Jurkat, Clone E6-1 (cell line): ENCODE measurements around the gene MAP2K5.

Experiments used
- DNase-seq: peaks from one replicate; pipeline ENCODE4 v3.0.0-alpha.2; 2011; ENCODE audit warnings: low read depth, low spot score
- H3K4me3 ChIP-seq: 2 replicates; pipeline ENCODE4 v1.5.1; 2011; ENCODE audit warnings: mild to moderate bottlenecking, low read length, control low read depth, moderate library complexity

The MAP2K5 gene

DNA sequence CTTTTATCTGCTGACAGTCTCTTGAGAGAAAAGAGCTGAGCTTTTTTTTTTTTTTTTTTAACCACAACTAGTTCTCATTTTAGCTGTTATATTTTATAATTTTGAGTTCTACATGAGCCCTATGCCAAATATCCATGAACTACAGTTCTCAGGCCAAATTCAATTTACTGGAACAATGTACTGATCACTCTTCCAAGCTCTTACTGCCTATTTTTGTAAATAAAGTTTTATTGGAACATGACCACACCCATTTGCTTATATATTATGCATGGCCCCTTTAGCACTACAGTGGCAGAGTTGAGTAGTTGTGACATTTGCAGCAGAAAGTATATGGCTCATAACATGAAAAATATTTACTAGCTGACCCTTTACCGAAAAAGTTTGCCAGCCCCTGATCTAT, 153.6 kb downstream of the MAP2K5 start:
- no peak overlapping the region for H3K4me3 ChIP-seq
- DNase-seq = no peak

DNA sequence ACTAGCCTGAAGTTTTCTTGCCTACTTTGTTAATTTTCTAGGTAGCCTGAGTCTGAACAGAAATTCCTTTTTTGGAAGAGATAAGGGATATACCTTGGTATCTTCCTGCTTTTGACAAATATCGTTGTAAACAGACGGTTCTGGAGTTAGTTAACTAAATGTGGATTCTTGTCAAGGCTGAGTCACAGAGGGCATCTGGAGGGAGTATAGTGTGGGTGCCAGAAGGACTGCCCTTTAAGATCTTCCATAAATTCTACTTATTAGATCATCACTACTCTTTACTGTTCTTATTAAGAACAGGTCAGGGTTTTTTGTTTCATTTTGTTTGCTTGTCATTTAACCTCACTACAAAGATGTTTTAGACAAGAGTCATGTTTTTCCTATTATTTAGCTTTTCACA, 157.5 kb downstream of the MAP2K5 start:
- no peak for DNase-seq
- no peak overlapping the region for H3K4me3 ChIP-seq

DNA sequence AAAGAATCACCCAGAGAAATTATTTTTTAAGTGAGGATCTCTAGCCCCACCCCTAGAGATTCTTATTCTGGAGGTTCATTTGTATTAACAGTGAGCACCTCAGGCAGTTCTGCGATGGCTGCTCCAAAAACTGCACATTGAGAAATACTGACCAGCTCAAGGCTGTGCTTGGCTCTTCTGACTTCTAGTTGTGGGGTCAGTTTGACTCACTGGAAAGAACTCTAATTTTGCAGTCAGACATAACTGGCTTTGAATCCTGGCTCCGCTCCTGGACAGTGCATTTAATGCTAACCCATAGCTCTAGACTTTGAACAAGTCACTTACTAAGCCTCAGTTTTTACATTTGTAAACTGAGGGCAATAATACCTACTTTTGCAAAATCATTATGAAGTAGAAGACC, 159.2 kb downstream of the MAP2K5 start:
- no peak overlapping the region for H3K4me3 ChIP-seq
- DNase-seq = no peak

DNA sequence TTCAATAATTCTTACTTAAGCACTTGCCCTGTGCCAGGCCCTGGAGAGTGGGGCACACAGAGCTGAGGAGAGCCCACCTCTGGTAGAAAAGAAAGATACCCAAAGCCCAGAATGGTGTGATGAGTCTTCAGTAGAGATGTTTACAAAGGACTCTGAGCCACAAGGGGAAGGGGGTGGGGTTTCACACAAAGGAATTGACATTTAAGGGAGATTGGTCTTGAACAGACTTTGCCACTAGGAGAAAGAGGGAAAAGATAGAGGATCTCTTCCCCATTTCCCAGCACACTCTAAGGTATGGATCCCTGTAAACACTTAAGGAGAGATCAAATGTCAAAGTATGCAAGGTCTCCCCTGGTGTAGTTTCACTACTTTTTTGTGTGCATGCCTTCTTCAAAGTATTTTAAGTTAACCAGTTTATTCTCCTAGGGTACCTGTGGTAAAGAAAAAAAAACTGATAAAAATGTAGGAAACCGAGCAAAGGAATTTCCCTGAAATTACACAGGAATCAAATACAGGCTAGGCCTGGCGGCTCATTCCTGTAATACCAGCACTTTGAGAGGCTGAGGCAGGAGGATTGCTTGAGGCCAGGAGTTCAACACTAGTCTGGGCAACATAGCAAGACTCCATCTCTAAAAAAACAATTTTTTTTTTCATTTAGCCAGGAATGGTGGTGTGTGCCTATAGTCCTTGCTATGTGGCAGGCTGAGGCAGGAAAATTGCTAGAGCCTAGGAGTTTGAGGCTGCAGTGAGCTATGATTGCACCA, 165.2 kb downstream of the MAP2K5 start:
- DNase-seq = peak; percentile 15
- no peak overlapping the region for H3K4me3 ChIP-seq

DNA sequence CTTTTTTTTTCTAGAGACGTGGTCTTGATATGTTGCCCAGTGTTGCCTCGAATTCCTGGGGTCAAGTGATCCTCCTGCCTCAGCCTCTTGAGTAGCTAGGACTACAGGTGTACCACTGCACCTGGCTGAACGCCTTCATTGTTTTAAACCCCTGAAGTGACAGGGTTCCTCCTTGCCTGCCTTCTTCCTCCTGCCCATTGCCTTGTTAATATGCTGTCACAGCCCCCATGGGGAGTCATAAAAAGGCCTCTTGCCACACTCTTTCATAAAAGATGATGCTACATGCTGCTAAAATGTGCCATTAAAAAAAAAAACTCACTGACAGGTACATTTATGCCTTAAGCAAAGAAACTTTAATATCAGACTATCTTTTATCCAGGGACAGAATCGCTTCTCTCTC, 166.0 kb downstream of the MAP2K5 start:
- DNase-seq = no peak
- H3K4me3 ChIP-seq = no peak overlapping the region

DNA sequence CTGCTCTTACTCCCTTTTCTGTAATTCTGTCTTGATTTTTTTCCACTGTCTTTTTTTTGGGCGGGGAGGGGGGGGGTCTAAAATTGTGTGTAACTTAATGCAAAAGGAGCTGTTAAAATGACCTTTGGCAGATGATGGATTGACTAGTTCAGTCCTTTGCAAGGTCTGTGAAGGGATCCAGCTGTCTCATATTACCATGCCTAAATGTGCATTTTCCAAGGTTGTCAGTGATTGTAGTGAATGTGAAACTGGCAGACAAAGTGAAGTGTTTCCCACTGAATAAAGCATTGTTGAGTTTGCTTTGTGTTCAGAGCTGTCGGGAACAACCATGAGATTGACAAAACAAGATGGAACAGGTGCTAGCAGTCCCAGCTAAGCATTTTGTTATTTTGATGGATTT, 172.7 kb downstream of the MAP2K5 start:
- no peak overlapping the region for H3K4me3 ChIP-seq
- no peak for DNase-seq

DNA sequence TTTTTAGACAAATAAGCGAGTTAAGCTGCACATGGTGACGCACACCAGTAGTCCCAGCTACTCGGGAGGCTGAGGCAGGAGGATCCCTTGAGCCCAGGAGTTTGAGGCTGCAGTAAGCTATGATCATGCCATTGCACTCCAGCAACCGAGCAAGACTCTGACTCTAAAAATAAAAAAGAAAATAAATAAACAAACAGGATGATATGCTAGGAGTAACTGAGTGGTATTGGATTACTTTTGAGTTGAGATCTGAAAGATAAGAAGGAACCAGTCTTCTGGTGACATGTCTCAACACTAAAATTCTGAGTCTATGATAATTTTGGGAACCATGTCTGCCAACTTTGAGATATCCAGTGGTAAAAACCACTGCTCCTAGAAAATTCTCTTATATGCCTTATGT, 173.7 kb downstream of the MAP2K5 start:
- no peak for DNase-seq
- no peak overlapping the region for H3K4me3 ChIP-seq

DNA sequence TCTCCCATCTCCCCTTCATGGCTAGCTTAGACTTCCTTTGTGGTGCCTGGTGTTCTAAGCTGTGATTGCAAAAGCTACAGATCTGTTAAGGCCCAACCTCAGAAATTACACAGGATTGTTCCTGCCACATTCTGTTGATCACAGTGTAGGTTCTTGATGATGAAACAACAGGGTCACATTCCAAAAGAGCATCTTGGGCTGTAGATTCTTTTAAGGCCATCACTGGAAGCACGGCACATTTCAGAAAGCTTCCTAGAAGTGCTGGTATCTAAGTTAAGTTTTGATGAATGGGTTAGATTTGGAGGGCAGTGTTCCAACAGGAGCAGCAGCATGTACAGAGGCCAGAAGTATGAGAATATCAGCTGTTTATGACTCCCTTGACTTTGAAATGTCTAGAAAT, 175.3 kb downstream of the MAP2K5 start:
- no peak overlapping the region for H3K4me3 ChIP-seq
- DNase-seq = no peak

DNA sequence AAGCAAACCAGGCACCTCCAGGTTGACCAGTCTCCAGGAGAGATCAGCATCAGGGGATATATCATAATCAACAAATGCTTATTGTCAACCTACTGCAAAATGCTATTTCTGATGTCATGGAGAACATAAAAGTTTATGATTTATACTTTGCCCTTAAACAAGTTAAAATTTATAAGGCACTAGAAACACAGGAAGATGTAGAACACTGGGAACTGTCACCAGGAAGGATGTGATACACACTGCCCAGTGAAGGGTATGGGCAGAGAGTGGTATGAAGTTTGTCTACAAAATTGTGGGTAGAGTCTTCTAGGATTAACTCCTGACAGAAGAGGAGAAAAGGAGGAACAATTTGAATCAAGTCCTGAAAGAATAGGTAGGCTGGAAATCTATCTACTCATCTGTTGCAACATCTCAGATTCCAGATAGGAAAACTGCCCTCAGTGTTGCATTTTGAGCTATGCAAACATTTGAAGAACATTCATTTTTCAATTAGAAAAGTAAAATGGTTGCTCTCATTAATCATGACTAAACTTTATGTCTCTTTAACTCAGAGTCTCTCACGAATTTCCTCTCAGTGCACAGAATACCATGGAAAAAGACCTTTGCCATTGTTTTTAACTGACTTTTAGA, 176.9 kb downstream of the MAP2K5 start:
- DNase-seq = no peak
- no peak overlapping the region for H3K4me3 ChIP-seq

DNA sequence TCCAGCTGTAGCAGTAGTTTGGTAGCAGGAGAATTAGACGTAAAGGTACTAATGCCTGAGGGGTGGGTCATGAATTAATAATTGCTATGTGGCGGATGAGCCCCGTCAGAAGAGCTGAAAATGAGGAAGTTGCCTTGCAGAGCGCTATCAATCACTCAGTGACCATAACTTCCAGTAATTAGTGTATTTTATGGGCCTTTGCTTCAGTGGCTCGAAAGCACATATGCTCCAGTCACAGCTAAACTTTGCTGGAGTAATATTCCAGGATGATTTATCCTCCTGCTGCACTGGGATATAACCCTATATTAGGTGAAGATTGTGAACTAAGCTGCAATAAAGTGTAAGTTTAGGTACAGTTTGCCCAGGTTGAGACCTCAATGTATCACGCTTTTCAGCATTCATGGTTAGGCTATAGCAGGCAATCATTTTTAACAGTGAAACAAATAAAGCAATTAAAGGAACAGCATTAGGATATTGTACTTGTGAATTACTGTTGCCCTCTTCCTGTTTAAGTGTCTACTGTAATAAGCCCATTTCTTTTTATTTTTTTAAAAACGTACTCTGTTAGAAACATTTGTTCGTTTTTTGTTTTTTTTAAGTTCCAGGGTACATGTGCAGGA, 178.2 kb downstream of the MAP2K5 start:
- DNase-seq = no peak

DNA sequence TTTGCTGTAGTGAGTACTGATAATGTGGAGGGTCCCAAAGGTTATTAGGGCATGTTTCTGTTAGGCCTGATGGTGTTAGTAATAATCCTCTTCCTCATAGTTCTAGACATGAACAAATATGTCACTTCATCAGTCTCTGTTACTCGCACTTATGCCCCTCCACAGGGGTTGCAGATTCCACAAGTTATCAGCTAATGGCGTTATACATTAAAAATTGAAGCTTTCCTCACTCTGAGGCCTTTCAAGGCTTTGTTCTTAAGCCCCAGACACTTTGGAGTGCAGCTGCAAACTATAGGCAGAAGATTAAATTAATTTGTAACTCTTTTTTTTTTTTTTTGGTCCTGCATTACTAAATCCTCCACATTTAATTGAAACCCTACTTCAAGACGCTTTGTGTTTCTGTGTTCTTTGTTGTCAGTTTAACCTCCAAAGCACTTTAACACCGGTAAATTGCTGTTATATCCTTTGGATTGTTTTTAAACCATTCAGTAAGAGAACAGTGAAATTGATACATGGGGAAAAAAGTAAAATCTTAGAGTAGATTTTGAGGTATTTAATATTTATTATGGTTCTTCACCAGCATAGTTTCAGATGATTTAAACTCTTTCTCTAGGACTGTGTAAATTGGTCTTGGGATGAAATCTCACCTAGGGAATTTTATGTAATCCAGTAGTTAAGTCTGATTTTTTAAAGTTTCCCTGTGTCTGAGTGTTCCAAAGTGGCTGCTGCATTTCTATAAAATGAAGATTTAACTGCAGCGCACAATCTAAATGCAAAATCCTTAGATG, 179.7 kb downstream of the MAP2K5 start:
- no peak for DNase-seq
- no peak overlapping the region for H3K4me3 ChIP-seq

More for the DNA sequence above, 178.2 kb downstream of the MAP2K5 start:
- H3K4me3 ChIP-seq = no peak overlapping the region

DNA sequence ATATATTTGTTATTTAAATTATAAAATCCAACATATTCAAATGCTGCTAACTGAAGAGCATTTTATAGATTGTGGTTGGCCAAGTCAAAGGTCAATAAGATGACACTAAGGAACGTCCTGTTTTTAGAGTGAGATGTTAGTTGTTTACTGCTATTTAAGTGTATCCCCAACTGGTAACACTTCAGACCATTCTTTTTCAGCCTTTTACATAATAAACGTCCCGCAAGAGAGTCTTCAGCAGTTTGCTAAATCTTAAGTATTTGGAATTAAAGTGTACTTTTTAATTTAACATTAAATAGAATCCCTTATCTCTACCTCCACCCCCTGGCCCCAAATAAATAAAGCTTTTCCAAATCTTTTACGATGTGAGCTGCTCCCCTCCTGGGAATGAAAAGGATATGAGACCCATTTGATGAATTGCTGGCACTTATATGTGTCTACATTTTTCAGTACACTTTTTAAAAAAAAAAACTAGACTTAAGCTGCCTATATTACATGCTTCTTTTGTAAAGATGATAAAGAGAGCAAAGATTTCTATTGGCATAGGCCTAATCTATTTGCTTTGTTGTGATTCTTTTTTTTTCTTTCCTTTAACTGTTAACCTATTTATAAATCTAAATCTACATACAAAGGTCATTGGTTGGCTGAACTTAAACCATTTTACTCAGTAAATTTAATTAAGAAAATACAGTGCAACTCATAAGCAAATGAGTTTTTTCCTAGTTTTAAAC, 181.0 kb downstream of the MAP2K5 start:
- no peak for DNase-seq
- H3K4me3 ChIP-seq = no peak overlapping the region

DNA sequence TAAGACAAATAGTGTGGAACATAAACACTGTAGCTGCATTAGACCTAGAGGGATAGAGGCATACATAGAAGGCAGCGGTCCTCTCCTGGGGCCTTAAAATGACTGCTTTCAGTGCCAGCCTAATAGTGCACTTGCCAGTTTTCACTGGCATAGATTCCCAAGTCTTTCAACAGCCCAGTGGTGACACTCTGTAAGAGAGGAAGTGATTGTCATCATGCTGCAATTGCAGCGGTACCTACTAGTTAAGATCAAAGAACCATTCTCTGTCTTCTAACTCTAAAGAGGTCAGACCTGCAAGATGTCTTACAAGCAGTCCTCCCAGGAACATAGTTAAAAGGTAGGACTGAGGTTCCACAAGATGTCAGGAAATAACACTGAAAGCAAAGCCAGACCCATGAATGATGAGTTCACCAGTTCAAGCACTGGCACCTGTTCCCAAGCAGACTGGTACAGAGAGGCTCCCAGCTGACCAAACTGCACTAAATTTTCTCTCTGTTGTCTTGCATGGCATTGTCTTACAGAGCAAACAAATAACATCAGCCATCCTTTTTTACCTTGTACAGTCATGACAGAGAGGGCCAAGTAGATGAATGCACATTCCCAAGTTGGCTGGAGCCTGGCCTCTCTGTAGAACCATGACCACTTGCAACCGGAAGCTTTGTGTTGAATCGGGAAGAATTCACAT, 182.3 kb downstream of the MAP2K5 start:
- DNase-seq = peak; percentile 38
- H3K4me3 ChIP-seq = no peak overlapping the region

DNA sequence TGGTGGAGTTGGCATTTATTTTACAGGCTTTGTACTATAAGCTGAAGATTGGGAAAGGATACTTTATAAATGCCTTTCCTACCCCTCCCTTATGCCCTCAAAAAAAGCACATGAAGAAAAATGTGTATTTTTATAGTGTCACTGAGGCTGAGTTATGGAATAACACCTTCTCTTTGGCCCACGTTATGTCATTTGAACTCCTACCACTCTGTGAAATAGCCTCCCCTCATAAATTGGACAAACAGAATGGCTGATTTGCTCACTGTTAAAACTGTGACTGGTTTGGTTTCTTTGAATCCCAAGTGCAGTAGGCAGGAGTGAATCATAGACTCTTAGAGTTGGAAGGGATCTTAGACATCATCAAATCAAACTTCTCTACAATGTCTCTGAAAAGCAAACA, 187.6 kb downstream of the MAP2K5 start:
- DNase-seq = no peak
- no peak overlapping the region for H3K4me3 ChIP-seq

DNA sequence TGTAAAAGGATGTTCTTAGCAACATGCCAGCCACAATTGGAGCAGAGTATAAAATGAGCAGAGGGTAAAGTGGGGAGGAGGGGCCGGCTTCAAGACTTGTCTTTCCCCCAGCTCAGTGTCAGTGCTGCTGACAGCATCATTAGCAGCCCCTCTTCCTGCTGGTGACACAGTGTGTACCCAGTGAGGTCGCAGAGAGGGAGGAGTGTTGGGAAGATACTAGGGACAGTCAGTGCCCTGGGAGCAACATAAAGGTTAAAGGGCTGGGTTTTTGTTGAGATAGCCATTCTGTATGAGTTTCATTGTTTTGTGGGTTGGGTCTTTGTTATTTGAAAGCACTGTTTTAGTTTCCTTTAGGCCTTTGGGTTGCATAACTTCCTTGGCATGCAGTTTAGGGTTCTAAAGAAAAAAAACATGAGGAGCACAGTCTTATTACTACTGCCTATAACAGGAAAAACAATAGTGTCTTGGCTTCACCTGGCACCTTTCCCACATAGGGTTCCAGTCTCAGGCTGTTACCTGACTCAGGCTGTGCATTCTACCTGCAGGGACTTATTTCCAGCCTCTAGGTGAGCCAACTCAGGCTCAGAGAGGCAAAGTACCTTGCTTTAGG, 188.7 kb downstream of the MAP2K5 start:
- no peak overlapping the region for H3K4me3 ChIP-seq
- DNase-seq = no peak

DNA sequence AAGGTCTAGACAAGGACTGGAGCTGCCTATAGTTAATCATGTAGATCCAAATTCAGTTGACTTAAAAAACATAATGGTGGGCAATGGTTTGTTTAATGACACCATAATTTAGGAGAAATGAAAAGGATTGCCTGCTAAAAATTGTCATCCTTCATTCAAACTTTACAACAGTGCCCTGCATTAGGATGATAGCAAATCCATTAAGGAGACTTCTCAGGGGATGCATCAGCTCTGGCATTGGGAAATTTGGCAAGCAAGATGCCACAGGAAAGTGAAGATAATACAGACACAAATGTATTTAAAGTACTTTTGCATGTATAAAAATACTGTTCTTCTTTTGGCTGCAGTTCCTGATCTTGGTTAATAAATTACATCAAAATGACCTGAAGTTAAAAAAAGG, 189.7 kb downstream of the MAP2K5 start:
- H3K4me3 ChIP-seq = no peak overlapping the region
- DNase-seq = no peak

DNA sequence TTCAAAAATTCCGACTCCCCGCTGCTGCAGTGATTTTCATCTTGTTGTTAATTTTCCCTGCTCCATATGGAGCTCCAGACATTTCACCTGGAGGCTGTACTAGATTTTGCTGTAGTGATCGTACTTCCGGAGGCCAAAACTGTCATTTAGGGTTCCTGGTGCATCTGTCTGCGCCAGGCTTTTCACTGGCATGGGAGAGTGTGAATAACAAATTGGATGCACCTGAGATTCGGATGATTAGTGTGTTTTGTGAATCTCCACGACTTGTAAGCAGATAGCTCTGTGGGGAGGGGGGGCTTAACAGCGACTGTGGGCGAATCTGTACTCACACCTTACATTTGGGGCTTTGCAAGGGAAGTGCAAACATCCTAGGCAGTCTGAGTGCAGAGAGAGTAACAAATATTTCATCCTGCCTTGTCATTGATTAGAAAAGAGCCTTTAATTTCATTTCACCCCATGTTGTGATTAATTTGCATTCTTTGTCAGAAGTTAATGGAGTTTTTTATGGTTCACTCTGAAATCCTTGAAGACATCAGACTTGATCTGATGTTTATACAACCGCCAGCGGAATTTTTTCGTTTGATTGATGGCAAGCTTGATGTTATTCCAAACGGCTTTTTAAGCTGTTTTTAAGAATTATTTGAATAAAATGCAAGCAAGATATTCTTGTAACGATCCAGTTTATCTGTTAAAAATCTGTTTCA, 190.3 kb downstream of the MAP2K5 start:
- H3K4me3 ChIP-seq = no peak overlapping the region
- no peak for DNase-seq

DNA sequence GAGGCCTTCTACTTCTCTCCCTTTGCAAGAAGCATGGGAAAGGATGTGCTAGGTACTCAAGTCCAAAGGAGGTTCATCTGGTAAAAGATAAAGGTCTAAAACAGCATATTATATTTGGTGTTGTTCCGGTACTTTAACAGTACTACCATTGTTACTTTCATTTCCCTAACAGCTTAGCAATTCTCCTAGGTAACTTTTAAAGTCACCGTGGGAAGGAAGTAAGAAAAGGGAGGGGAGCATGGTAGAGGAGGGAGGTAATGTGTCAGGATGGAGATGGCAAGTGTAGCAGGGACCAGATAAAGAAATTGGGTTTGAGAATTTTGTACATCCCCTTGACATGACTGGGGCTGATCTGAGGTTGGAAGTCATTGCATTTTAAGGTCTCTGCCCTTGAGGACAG, 193.4 kb downstream of the MAP2K5 start:
- DNase-seq = no peak
- no peak overlapping the region for H3K4me3 ChIP-seq
